Endodermal cell (in vitro differentiated cells): ENCODE measurements around the gene PAXX. TPM values are rescaled to one million over a fixed set of nuclear protein-coding genes. Genes with fewer than 3 reads are reported as not detected.

Experiments
- DNase-seq: peaks from one replicate; pipeline ENCODE4 v3.0.0-alpha.2; 2017
- H3K27ac ChIP-seq: 2 replicates; pipeline ENCODE4 v1.5.1; 2013; ENCODE audit warnings: mild to moderate bottlenecking, low read depth, low read length, moderate library complexity
- H3K27me3 ChIP-seq: 2 replicates; pipeline ENCODE4 v1.6.1; 2013; ENCODE audit warnings: mild to moderate bottlenecking, low read length, moderate library complexity; ENCODE audit not compliant: insufficient read depth, control insufficient read depth, poor library complexity, severe bottlenecking
- H3K36me3 ChIP-seq: 2 replicates; pipeline ENCODE4 v1.7.0; 2013; ENCODE audit warnings: mild to moderate bottlenecking, low read length, moderate library complexity; ENCODE audit not compliant: control insufficient read depth, insufficient read depth
- H3K4me1 ChIP-seq: one replicate; pipeline ENCODE4 v1.7.0; 2013; ENCODE audit warnings: low read length; ENCODE audit not compliant: control insufficient read depth, insufficient read depth
- H3K4me3 ChIP-seq: 2 replicates; pipeline ENCODE4 v1.5.1; 2013; ENCODE audit warnings: mild to moderate bottlenecking, low read length, moderate library complexity
- H3K9ac ChIP-seq: 2 replicates; pipeline ENCODE4 v1.6.1; 2013; ENCODE audit warnings: mild to moderate bottlenecking, low read length, moderate library complexity; ENCODE audit not compliant: poor library complexity, severe bottlenecking; ENCODE audit errors: extremely low read depth
- H3K9me3 ChIP-seq: 2 replicates; pipeline ENCODE4 v1.6.1; 2013; ENCODE audit warnings: mild to moderate bottlenecking, low read length, moderate library complexity; ENCODE audit not compliant: control insufficient read depth
- H3K27ac Mint-ChIP-seq: 2 replicates; pipeline ENCODE4 v1.8.0; 2020; ENCODE audit warnings: mixed read lengths
- H3K27me3 Mint-ChIP-seq: 2 replicates; pipeline ENCODE4 v1.8.0; 2021; ENCODE audit warnings: mild to moderate bottlenecking, mixed read lengths; ENCODE audit not compliant: insufficient read depth
- H3K36me3 Mint-ChIP-seq: 2 replicates; pipeline ENCODE4 v1.8.0; 2020; ENCODE audit warnings: low read depth, mixed read lengths
- H3K4me1 Mint-ChIP-seq: 2 replicates; pipeline ENCODE4 v1.8.0; 2020; ENCODE audit warnings: mixed read lengths
- H3K4me3 Mint-ChIP-seq: 2 replicates; pipeline ENCODE4 v1.8.0; 2020; ENCODE audit warnings: mild to moderate bottlenecking, moderate library complexity, mixed read lengths
- H3K9me3 Mint-ChIP-seq: 2 replicates; pipeline ENCODE4 v1.8.0; 2020; ENCODE audit warnings: mild to moderate bottlenecking, mixed read lengths
- CTCF ChIP-seq: fragments of 200-600 bp; sonication (generic); conservative IDR thresholded peaks from 2 replicates; pipeline ENCODE4 v1.5.0; 2021; ENCODE audit warnings: antibody characterized with exemption, mild to moderate bottlenecking
- WGBS, 2 experiments: methylation state at CpG; one replicate each; pipeline versions ENCODE4 v1.1.5 to v1.1.7; 2013; ENCODE audit warnings: missing lambda C conversion rate in 2 of 2, mixed read lengths in 1 of 2; ENCODE audit not compliant: insufficient coverage in 1 of 2, insufficient read length in 1 of 2; 5-methylcytosine and 5-hydroxymethylcytosine counted together
- total RNA-seq, 2 donors: library from RNA; stranded (reverse); fragmentation: NEBNext Ultra II Directional in 1 of 2; extraction: Animal tissue kit (Norgen Biotek cat#: 25700) in 1 of 2; gene quantifications; 2 replicates in 1 of 2; 3 replicates in 1 of 2; pipeline ENCODE4 v1.2.1, GENCODE V29; 2021

The PAXX gene
- total RNA-seq, 2 donors from 2014 or later: 58.3 to 66.7 TPM

- DNase-seq: peak; percentile 96
- no peaks in the 10 kb centered on the region for H3K9me3 ChIP-seq
- Mint-ChIP-seq H3K27me3 (peaks cover 16% of the 10 kb centered on the region), H3K4me1 (no peaks in the 10 kb centered on the region), H3K27ac (no peak overlapping the region), H3K4me3 (peak overlapping the region; percentile 44), H3K9me3 (no peaks in the 10 kb centered on the region), H3K36me3 (no peaks in the 10 kb centered on the region)
- TF ChIP-seq CTCF: peak; percentile 93
- peaks cover 17% of the 10 kb centered on the region for H3K27me3 ChIP-seq
- no peak overlapping the region for H3K27ac ChIP-seq
- WGBS, 2 experiments: 46 to 51% methylated on average over 17 to 19 of the region's 19 CpGs
- no peaks in the 10 kb centered on the region for H3K4me1 ChIP-seq
- no peak overlapping the region for H3K9ac ChIP-seq
- H3K4me3 ChIP-seq: peak overlapping the region; percentile 81
- H3K36me3 ChIP-seq: no peaks in the 10 kb centered on the region
These were observed 37.1 kb downstream of the PAXX start for GRCh38 chr9:137029058-137029936.

GRCh38 chr9:137030006-137030405 lies 37.8 kb downstream of the PAXX start:
- WGBS, 2 experiments: 91 to 94% methylated on average over 12 to 15 of the region's 15 CpGs
- no peak overlapping the region for H3K4me3 ChIP-seq
- H3K9me3 Mint-ChIP-seq: no peaks in the 10 kb centered on the region
- DNase-seq: no peak
- no peak for TF ChIP-seq CTCF
- H3K27me3 ChIP-seq: peaks cover 20% of the 10 kb centered on the region
- H3K36me3 Mint-ChIP-seq: no peaks in the 10 kb centered on the region
- peaks cover 16% of the 10 kb centered on the region for H3K27me3 Mint-ChIP-seq
- H3K36me3 ChIP-seq: no peaks in the 10 kb centered on the region
- no peaks in the 10 kb centered on the region for H3K4me1 Mint-ChIP-seq
- H3K9ac ChIP-seq: no peak overlapping the region
- H3K4me3 Mint-ChIP-seq: no peak overlapping the region
- H3K9me3 ChIP-seq: no peaks in the 10 kb centered on the region
- H3K27ac ChIP-seq: no peak overlapping the region
- no peak overlapping the region for H3K27ac Mint-ChIP-seq
- no peaks in the 10 kb centered on the region for H3K4me1 ChIP-seq

GRCh38 chr9:137030538-137031527 lies 38.6 kb downstream of the PAXX start:
- H3K9me3 ChIP-seq: no peaks in the 10 kb centered on the region
- 94 to 96% methylated on average over 49 to 65 of the region's 65 CpGs for WGBS, 2 experiments
- H3K4me3 Mint-ChIP-seq: no peak overlapping the region
- H3K9ac ChIP-seq: no peak overlapping the region
- TF ChIP-seq CTCF: no peak
- no peak overlapping the region for H3K4me3 ChIP-seq
- H3K36me3 Mint-ChIP-seq: no peaks in the 10 kb centered on the region
- H3K36me3 ChIP-seq: no peaks in the 10 kb centered on the region
- no peaks in the 10 kb centered on the region for H3K4me1 Mint-ChIP-seq
- H3K27me3 ChIP-seq: peaks cover 20% of the 10 kb centered on the region
- H3K4me1 ChIP-seq: no peaks in the 10 kb centered on the region
- no peak overlapping the region for H3K27ac Mint-ChIP-seq
- no peak for DNase-seq
- no peak overlapping the region for H3K27ac ChIP-seq
- no peaks in the 10 kb centered on the region for H3K9me3 Mint-ChIP-seq
- peaks cover 16% of the 10 kb centered on the region for H3K27me3 Mint-ChIP-seq
